HT1080 (cell line): Measurements from ENCODE around the gene CPNE5. TPM values are rescaled to one million over a fixed set of nuclear protein-coding genes. Genes with fewer than 3 reads are reported as not detected.
"Not testable (repeated sequence)": the region's sequence is repeated elsewhere in the genome, so short reads cannot be mapped to it uniquely, and the experiment has no call there.

ENCODE experiments used
- DNase-seq: peaks from one replicate; pipeline ENCODE4 v3.0.0-alpha.2; 2015; ENCODE audit warnings: low read depth
- total RNA-seq: library from RNA; depleted of rRNA; stranded (reverse); fragments of >200 nt; shearing (Covaris generic); gene quantifications from 2 replicates; pipeline ENCODE4 v1.2.3, GENCODE V29; 2014

CPNE5 gene
- total RNA-seq, 1 experiment from 2014 or later, result 1.3 TPM

DNA sequence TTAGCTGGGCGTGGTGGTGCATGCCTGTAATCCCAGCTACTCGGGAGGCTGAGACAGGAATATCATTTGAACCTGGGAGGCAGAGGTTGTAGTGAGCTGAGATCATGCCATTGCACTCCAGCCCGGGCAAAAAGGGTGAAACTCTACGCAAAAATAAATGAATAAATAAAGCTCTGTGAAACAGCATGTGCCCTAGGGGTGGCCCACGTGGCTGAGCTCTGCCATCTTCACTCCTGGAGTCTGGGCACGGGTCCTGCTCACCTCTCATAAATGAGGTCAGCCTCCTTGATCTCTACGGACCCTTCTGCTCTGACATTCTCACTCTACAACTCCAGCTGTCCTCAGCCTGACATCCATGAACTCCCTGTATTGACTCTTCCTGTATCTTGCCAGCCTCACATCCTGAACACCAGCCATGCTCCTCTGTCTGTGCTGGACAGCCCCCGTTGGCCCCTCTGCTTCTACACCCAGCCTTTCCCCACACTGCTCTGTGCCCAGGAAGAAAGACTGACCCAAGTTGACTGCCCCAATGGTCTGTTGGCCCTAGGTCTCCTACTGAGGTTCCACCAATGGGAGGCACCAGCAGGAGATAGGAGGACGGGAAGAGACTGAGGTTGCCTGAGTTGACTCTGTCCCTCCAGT is 21.9 kb downstream of the CPNE5 start:
- no peak for DNase-seq

- DNase-seq, result no peak
These were observed 23.1 kb downstream of the CPNE5 start for GRCh38 chr6:36815962-36816735.

- no peak for DNase-seq
These were observed 25.0 kb downstream of the CPNE5 start for GRCh38 chr6:36814249-36814648.

DNA sequence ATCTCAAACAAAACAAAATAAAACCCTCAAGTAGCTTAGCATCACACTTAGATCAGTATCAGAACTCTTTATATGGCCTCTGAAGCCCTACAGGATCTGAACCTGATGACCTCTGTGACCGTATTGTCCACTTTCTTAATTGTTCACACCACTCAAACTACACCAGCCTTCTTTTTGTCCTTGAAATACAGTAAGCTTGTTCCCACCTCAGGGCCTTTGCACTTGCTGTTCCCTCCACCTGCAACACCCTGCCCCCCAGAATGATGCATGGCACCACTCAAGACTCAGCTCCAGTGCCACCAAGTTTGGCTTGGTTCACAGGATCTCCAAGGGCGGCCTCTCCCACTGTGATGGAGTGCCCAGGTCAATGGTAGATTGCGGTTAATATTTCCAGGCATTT is 25.7 kb downstream of the CPNE5 start:
- no peak for DNase-seq

GRCh38 chr6:36813047-36813446 is 26.2 kb downstream of the CPNE5 start:
- not testable (repeated sequence) for DNase-seq

- peak; percentile 25 for DNase-seq
These were observed 29.1 kb downstream of the CPNE5 start for GRCh38 chr6:36809941-36810803.

DNA sequence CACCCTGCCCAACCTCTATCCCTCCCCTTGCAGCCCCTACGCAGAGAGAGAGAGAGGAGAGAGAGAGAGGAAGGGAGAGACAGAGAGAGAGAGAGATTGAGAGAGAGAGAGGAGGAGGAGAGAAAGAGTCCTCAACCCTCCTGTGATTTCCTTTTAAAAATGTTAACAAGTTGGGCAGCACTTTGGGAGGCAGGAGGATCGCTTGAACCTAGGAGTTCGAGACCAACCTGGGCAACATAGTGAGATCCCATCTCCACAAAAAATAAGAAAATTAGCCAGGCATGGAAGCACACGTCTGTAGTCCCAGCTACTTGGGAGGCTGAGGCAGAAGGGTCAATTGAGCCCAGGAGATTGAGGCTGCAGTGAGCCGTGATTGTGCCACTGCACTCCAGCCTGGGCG is 30.1 kb downstream of the CPNE5 start:
- DNase-seq, result no peak

DNA sequence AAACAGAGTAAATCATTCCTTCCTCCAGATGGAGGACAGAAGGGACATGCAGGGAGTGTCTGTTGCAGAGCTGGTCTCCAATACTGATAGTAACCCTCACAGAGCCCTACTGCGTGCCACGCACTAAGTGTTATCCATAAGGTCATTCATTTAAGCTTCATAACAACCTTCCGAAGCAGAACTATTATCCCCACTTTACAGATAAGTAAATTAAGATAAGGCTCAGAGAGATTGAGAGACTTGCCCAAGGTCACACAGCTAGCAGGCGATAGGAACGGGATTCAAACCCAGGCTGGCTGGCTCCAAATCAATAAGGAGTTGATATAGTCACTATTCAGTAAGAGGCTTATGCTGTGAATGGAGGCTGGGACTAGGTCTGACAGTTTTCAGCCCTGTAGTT is 30.6 kb downstream of the CPNE5 start:
- DNase-seq, result no peak

DNA sequence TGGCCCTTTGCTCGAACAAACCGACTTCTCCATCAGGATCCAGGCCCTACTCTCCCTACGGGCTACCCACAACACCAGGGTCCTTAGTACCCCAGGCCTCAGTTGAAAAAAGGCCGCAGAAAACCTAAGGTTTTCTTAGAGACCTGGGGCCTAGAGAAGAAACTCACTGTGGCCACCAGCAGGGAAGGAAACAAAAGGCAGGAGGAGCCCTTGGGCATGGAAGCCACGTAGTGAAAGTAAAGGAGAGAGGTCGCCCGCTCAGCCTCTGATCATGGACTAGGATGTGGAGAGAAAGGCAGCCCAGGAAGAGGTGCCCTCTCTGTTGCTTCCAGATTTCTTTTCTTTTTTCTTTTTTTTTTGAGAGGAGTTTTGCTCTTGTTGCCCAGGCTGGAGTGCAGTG is 31.5 kb downstream of the CPNE5 start:
- no peak for DNase-seq

GRCh38 chr6:36807143-36807542 is 32.1 kb downstream of the CPNE5 start:
- no peak for DNase-seq

- no peak for DNase-seq
These were observed 33.3 kb downstream of the CPNE5 start for GRCh38 chr6:36805917-36806316.

GRCh38 chr6:36805096-36805797 is 34.0 kb downstream of the CPNE5 start:
- no peak for DNase-seq

GRCh38 chr6:36804563-36804962 is 34.7 kb downstream of the CPNE5 start:
- no peak for DNase-seq

DNA sequence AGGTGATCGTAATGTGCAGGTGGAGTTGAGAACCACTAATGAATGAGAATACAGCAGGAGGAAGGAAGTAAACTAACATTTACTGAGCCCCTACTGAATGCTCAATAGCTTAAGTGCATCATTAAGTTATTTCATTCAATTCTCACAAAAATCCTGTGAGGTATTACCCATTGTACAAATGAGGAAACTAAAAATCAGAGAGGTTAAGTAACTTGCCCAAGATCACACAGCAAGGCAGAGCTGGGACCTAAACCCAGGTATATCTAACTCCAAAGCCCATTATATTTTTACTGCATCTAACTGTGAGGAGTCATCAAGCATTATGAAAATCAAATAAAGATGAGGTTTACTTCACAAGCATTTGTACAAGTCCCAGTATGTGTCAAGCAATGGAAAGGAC is 35.3 kb downstream of the CPNE5 start:
- no peak for DNase-seq

DNA sequence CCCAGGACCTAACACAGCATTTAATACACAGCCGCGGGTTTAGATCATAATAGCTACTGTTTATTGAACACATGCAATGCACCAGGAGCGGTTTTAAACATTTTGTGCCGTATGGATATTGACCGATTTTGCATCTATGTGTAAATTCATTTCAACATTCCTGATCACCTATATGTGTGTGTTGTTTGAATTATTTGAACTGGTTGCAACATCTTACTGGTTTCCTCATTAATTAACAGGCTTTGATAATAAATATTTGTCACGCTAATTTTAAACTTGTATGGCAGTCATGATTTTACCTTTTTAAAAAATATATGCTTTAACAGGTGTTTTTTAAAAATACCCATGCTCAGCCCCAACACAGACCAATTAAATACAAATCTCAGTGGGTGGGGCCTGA is 35.8 kb downstream of the CPNE5 start:
- no peak for DNase-seq

DNA sequence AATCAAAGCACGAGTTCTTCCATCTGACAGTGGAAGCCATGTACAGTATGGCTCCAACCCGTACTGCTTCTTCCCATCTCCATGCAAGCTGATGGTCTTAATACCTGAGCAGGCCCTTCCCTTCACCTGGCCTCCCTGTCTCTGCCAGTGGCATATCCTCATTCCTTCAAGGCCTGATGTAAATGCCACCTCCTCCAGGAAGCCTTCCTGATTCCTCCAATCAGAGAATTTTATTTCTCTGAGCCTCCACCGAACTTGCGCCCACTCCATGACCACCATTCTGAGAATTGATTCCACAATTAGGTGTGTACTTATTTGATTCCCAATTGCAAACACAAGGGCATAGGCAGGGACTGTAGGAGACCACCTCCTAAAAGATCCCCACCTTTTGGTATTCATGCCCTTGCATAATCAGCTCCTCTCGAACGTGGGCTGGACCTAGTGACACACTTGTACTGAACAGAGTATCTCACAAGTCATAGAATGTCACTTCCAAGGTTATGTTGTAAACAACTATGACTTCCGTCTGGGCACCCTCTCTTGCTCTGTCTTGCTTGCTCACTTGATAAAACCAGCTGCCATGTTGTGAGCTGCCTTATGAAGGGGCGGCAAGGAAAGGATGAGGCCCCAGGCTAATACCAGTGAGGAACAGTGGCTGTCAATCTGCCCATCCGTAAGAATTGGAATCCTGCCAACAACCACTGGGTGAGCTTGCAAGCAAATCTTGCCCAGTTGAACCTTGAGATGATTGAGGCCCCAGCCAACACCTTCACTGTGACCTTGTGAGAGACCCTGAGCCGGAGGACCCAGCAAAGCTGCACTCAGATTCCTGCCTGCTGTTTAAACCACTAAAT is 38.8 kb downstream of the CPNE5 start:
- DNase-seq, result no peak

DNA sequence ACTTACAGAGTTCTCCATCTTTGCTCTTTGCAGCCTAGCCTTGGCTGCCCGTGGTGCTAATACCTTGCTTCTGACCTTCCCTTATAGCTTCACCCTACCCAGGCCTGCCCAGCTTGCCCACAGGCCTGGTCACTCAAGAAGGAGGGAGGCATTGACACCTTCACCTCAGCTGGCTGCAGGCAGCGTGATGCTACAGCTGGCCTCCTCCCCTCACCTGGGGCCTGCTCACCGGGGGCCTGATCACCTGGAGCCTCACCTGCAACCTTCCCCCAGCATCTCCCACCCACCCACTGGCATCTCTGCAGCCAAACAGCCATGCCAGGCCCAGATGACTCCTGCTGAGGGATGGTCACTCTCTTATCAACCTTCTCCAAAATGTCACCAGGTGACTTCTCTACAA is 40.4 kb downstream of the CPNE5 start:
- DNase-seq, result no peak

- DNase-seq, result no peak
These were observed 41.6 kb downstream of the CPNE5 start for GRCh38 chr6:36797653-36798052.

DNA sequence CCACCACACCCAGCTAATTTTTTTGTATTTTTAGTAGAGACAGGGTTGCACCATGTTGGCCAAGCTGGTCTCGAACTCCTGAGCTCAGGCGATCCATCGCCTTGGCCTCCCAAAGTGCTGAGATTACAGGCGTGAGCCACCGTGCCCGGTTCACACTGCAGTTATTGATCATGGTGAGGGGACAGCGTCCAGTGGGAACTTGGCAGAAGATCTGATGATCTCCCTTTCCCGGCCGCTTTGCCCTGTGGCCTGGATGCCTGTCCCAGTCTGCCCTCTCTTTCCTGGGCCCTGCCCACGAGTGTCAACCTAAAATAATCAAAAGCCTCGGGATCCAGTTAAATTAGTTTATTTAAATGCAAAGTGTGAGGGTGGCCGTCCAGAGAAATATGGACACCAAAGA is 42.2 kb downstream of the CPNE5 start:
- no peak for DNase-seq

GRCh38 chr6:36794713-36795065 is 44.6 kb downstream of the CPNE5 start:
- DNase-seq, result no peak
